Ovary (tissue), 9 donors: ENCODE measurements around the gene ITIH6. TPM values are rescaled to one million over a fixed set of nuclear protein-coding genes. Genes with fewer than 3 reads are reported as not detected.
"Not testable (repeated sequence)": the region's sequence is repeated elsewhere in the genome, so short reads cannot be mapped to it uniquely, and the experiment has no call there.

ENCODE experiments used
- DNase-seq, 5 donors: peaks; one replicate each; pipeline ENCODE4 v3.0.0-alpha.2; 2019 to 2020
- H3K27ac ChIP-seq, 2 donors: fragments of 200-600 bp; one replicate each; pipeline versions ENCODE4 v1.5.1 to v1.8.0; 2019 to 2022
- H3K27me3 ChIP-seq: fragments of 200-600 bp; one replicate; pipeline ENCODE4 v1.8.0; 2022
- H3K36me3 ChIP-seq: fragments of 200-600 bp; sonication (generic); one replicate; pipeline ENCODE4 v1.5.1; 2019
- H3K4me1 ChIP-seq: one replicate; pipeline ENCODE4 v1.8.1; 2013; ENCODE audit warnings: mild to moderate bottlenecking, moderate library complexity; ENCODE audit not compliant: insufficient read depth
- H3K4me3 ChIP-seq: fragments of 200-600 bp; sonication (generic); one replicate; pipeline ENCODE4 v1.5.1; 2017
- H3K9me3 ChIP-seq, 2 donors: fragments of 200-600 bp in 1 of 2; sonication (generic) in 1 of 2; one replicate each; pipeline versions ENCODE4 v1.5.1 to v1.8.1; 2013 to 2019; ENCODE audit warnings: mild to moderate bottlenecking in 1 of 2, moderate library complexity in 1 of 2
- CTCF ChIP-seq, 3 donors: fragments of 450-650 bp in 2 of 3; fragments of 200-600 bp in 1 of 3; IDR thresholded peaks; one replicate each; pipeline versions ENCODE4 v1.5.1 to v1.8.0; 2016 to 2022; ENCODE audit warnings: antibody characterized with exemption in 3 of 3, mild to moderate bottlenecking in 1 of 3
- EP300 ChIP-seq: sonication (generic); formaldehyde crosslinking; IDR thresholded peaks from one replicate; pipeline ENCODE4 v1.6.1; 2017; ENCODE audit warnings: antibody characterized with exemption
- POLR2A ChIP-seq: fragments of 450-650 bp; IDR thresholded peaks from one replicate; pipeline ENCODE4 v1.6.1; 2017; ENCODE audit warnings: antibody characterized with exemption, mild to moderate bottlenecking, moderate library complexity
- WGBS, 3 donors: extraction: QIAGEN DNeasy Blood & Tissue Kit in 1 of 3; methylation state at CpG; one replicate each; pipeline versions ENCODE4 v1.1.5 to v1.1.7; 2013 to 2017; 5-methylcytosine and 5-hydroxymethylcytosine counted together
- intact Hi-C, 4 donors: fragments of 100-400 bp; cut with DNase I; formaldehyde crosslinking; loops; one replicate each; pipeline versions ENCODE4 v1.11.0 to v1.15.1; 2022 to 2023
- polyA plus RNA-seq, 2 donors: library from polyadenylated mRNA; stranded (reverse); fragments of 200-250 nt in 1 of 2; fragments of 350-450 nt in 1 of 2; fragmentation: Illumina TruSeq in 1 of 2; extraction: RNeasy Lipid Tissue Mini Kit (QIAGEN cat#74804) in 1 of 2; gene quantifications; one replicate each; pipeline ENCODE4 v1.2.3, GENCODE V29; 2013 to 2014
- total RNA-seq, 7 donors: library from RNA; depleted of rRNA in 2 of 7; stranded (reverse); fragments of >200 nt in 2 of 7; fragmentation: NEBNext Ultra II Directional in 3 of 7; extraction: Animal tissue kit (Norgen Biotek cat#: 25700) in 3 of 7; gene quantifications; one replicate each; pipeline versions ENCODE4 v1.1.0 to v1.2.4, GENCODE V29; 2016 to 2023
- donor health status: DM: no; HTN: no; CAD: no; lungs with moderate emphysema.
- donor health status: DM: no; HTN: no; CAD: no.
- donor health status: Bipolar disorder and iron deficiency.
- donor health status: DM: yes; HTN: yes; CAD: no.
- donor health status: DM: no; HTN: no; CAD: no.
- donor health status: DM: yes; HTN: yes; CAD: no.

The ITIH6 gene
- total and polyA plus RNA-seq, 9 donors = 0.01 to 0.05 TPM; not detected in 7

GRCh38 chrX:54799046-54799445 is 991 bp upstream of the ITIH6 start:
- DNase-seq = no peak
- intact Hi-C loops = no loop called here
- Histone ChIP-seq H3K27ac (no peak overlapping the region), H3K36me3 (no peaks in the 10 kb centered on the region), H3K4me3 (no peak overlapping the region), H3K4me1 (no peaks in the 10 kb centered on the region), H3K27me3 (no peaks in the 10 kb centered on the region), H3K9me3 (no peaks in the 10 kb centered on the region)
- TF ChIP-seq EP300 (no peak), CTCF (IDR thresholded peaks at IDR 0.05) (no peak), POLR2A (no peak)
- WGBS, 3 donors = 81 to 88% (median 85%) methylated on average over 2 of the region's 2 CpGs

GRCh38 chrX:54794795-54795194 is 3.3 kb downstream of the ITIH6 start:
- 62 to 65% (median 64%) methylated on average over 4 of the region's 4 CpGs for WGBS, 3 donors
- intact Hi-C loops = no loop called here
- no peak overlapping the region for H3K4me3 ChIP-seq

GRCh38 chrX:54794028-54794427 is 4.0 kb downstream of the ITIH6 start:
- 0 to 9% (median 7%) methylated on average over 1 of the region's 1 CpG for WGBS, 3 donors
- TF ChIP-seq POLR2A = no peak
- TF ChIP-seq EP300 = no peak
- no peak for TF ChIP-seq CTCF (IDR thresholded peaks at IDR 0.05)
- H3K9me3 ChIP-seq = no peaks in the 10 kb centered on the region
- H3K4me3 ChIP-seq = no peak overlapping the region
- no peaks in the 10 kb centered on the region for H3K36me3 ChIP-seq
- no peaks in the 10 kb centered on the region for H3K4me1 ChIP-seq
- no peak overlapping the region for H3K27ac ChIP-seq
- intact Hi-C loops = no loop called here
- no peak for DNase-seq
- no peaks in the 10 kb centered on the region for H3K27me3 ChIP-seq

More at GRCh38 chrX:54794795-54795194, 3.3 kb downstream of the ITIH6 start:
- Histone ChIP-seq H3K4me1 (no peaks in the 10 kb centered on the region), H3K27me3 (no peaks in the 10 kb centered on the region), H3K27ac (no peak overlapping the region), H3K36me3 (no peaks in the 10 kb centered on the region), H3K9me3 (no peaks in the 10 kb centered on the region)
- TF ChIP-seq CTCF (IDR thresholded peaks at IDR 0.05) = no peak
- no peak for TF ChIP-seq POLR2A
- TF ChIP-seq EP300 = no peak
- no peak for DNase-seq

- intact Hi-C loops, DNase-seq, H3K9me3 ChIP-seq, H3K4me1 ChIP-seq, H3K27ac ChIP-seq, H3K27me3 ChIP-seq, H3K4me3 ChIP-seq, H3K36me3 ChIP-seq: not testable (repeated sequence)
- WGBS, 3 donors = 56 to 76% (median 60%) methylated on average over 5 of the region's 5 CpGs
Observed at GRCh38 chrX:54789405-54789804, 8.7 kb downstream of the ITIH6 start.

GRCh38 chrX:54788446-54788845 is 9.6 kb downstream of the ITIH6 start:
- Histone ChIP-seq H3K9me3 (no peaks in the 10 kb centered on the region), H3K4me3 (no peak overlapping the region), H3K27me3 (no peaks in the 10 kb centered on the region), H3K36me3 (no peaks in the 10 kb centered on the region), H3K27ac (no peak overlapping the region), H3K4me1 (no peaks in the 10 kb centered on the region)
- DNase-seq = no peak
- WGBS, 3 donors = 79 to 88% (median 79%) methylated on average over 9 of the region's 9 CpGs
- TF ChIP-seq EP300 (no peak), CTCF (IDR thresholded peaks at IDR 0.05) (no peak), POLR2A (no peak)
- intact Hi-C loops = no loop called here
